HG02571 (cell line): ENCODE measurements around the gene PCDHA1.

Experiments used
- ATAC-seq: cut with Tn5 transposase; IDR thresholded peaks from one replicate; pipeline ENCODE4 v1.9.1; 2021; ENCODE audit warnings: mild to moderate bottlenecking, moderate library complexity; ENCODE audit not compliant: unreplicated experiment

The PCDHA1 gene

DNA sequence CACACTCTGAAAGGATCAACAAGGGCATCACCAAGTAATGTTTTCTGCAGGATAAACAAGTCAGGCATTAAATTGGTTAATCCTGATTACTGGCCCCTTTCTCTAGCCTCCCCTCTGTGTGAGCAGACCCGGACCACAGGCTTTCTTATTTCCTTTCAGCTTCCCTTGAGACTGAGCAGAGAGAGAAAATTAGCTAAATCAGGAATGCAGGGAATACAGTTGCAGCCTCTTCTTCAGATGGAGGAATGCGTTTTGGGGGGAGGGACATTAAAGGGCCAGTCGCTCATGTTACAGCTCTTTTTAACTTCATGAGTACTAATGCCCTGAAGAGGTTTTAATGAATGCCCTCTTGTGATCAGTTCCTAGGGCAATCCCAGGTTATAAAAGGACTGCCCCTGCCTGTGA lies 200.2 kb downstream of the PCDHA1 start:
- ATAC-seq, result no peak

DNA sequence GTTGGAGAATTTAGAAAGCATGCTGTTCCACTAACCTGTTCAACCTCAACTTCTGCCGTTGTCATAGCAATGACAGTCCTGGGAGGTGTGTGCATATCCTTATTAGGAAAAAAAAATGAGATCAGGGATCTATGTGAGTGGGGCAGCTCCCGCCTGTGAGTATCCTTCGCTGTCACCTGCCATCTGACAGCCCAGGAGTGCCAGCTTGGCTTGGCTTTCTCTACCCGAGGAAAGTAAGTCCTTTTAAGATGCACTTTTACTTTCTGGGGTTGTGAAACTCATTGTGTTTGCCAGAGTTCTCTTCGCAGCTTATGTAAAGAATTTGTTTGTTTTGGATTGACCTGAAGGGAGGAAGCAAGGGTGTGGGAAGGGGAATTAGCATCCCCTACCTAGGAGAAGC lies 202.2 kb downstream of the PCDHA1 start:
- ATAC-seq, result no peak

DNA sequence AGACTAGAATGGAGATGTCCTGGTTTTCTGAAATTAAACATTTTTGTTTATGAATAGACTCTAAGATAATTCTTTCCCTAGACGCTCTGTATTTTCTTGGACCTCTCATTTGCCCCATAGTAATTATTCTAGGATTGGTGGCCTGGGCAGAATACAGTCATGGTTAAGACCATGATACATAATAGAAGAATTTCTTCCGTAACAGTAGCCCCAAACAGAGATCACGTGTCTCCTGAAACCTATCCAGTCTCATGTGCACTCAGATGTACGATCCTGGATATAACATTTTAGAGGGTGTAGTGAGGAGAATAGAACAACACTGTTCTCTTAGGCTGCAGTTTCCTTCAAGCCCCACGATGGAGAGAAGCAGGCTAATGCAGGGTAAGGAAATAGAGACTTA lies 202.7 kb downstream of the PCDHA1 start:
- ATAC-seq, result no peak

DNA sequence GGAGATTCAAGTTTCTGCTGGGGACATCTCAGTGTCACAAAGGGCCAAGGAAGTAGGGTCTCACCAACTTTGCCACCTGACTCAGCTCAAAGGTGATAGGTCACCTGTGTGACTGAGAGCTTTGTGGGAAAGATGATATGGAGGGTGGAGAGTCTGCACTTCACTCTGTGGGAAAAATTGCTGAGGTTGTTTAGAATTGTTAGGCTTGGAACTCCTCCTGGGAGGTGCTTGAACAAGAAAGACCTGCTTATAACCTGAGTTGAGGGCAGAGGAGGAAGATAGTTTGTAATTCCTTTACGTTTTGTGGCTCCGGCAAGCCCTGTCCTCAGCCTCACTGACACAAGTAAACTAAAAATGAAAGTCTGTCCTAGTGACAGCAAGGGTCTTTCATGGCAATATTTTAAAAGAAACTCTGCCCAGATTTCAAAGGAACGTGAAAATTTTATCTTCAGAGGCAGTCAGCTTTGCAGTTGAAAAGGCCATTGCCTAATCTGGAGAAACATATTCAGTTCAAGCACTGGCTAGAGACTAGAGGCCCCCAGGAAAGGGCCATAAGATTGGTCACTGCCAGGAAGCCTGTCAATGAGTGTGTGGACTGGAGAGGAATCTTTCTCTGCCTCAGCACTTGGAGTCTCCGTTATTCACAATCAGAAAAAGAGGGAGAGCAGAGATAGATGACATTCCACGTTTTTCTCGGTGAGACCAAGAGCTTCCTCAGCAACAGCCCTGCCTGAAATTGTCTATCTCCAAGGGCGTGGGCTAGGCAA lies 203.5 kb downstream of the PCDHA1 start:
- no peak for ATAC-seq

DNA sequence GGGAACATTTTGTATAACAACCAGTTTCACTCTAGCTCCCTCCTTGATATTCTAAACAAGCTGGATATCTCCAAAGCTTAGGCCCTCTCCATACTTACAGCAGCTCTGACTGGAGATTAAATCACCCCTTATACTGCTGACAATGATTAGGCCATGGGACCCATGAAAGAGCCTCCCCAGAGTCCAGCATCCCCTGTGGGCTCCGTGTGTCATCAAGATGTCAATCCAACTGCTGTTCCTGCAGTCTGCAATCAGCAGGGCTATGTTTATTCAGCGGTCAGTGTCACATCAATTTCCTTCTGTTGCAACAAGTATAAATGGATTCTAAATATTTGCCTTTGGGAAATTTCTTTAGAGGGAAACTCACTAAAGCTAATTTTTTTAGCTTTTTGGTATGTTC lies 206.9 kb downstream of the PCDHA1 start:
- ATAC-seq, result no peak

DNA sequence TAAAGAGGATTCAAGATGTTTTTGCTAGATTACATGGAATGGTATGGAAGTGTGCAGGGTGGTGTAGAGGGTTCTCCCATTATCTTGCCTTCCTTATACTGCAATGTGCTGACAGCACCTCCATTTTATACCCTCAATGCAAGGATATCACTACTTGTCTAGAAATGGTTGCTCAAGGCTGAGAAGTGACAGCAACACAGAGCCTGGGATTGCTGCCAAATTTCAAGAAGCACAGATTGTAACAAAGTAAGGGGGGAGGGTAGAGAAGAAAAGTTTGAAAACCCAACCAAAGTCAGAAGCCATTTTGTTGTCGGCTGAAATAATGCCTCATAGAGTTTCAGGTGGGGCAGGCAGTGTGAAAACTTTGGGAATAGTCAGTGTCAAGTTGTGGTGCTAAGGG lies 210.1 kb downstream of the PCDHA1 start:
- ATAC-seq, result no peak

DNA sequence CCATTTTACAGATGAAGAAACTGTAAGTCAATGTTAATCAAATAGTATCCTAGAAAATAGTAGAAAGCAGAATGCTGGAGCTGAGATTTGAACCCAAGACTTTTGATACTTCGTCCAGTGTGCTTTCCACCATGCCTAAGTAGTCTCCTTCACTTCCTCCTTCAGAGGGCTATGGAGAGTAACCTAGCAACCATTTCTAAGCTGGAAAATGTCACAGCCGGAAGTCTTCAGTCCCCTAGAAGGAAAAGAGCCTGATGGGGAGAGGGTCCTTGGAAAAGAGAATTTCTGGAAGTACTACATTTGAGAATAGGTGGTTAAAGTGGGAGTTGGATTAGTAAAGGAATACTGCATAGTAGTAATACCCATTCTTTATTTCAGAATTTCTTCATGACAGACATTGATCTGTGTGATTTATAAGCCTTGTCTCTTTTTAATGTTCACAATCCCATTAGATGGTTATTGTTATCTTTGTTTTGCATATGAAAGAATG lies 213.0 kb downstream of the PCDHA1 start:
- ATAC-seq, result no peak

DNA sequence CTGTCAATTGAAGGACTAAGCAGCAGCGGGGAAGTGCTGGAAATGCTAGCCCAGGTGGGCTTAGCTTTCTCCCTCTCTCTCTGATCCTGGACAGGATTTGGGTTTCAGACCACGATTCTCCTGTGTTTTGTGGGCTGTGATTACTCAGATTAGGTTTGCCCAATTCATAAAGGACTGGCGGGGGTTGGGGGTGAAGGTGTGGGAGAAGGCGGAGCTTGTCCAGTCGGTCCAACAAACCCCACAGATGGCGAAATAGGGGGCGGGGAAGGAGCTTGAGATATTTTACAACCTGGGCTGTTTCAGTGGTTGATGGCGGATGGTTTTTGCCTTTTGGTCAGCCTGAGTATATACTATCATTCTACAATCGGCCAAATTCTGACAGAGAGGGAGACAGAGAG lies 215.5 kb downstream of the PCDHA1 start:
- no peak for ATAC-seq

DNA sequence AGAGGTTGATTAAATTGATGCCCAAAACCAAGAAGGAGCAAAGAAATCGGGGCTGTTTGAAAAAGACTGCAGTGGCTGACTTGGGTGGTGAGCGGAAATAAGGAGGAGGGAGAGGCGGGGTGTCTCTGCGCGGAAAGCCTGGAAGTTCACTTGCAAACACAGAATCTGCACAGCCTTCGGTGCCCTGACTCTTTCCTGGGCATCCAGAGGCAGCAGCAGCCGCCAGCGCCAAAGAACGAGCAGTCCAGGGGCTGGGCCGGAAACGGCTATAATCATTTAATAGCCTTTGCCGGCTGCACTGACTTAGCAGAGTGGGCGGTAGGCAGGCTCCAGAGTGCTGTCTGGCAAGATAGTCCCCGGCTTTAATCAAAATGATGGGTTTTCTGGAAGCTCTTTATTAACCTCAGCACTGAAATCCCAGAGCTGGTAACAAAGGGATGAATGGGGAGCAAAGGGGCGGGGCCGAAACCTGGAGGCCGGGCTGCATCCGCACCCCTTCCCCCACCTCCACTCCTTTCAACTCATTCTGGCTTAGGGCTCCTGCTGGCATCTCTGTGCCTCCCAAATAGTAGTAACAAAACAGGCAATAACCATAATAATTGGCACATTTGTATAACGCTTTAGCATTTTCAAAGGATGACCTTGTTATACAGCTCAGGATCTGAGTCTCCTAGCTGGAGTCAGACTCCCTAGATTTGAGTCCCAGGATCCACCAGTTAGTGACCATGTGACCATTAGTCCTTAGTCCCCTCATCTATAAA lies 216.1 kb downstream of the PCDHA1 start:
- ATAC-seq, result no peak

DNA sequence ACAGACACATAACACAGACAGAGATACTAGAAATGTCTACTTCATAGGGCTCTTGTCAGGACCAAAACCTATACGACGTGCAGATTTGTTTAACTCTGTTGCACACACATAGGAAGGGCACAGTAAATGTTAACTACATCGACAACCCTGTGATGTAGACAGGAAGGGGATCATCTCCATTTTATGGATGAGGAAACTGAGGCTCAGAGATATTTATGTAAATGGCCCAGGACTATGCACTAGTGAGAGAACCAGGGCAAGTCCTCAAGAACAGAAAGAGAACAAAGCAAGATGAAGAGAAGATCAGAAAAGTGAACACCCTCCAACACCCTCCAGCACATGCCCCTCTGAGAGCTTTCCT lies 216.6 kb downstream of the PCDHA1 start:
- no peak for ATAC-seq

DNA sequence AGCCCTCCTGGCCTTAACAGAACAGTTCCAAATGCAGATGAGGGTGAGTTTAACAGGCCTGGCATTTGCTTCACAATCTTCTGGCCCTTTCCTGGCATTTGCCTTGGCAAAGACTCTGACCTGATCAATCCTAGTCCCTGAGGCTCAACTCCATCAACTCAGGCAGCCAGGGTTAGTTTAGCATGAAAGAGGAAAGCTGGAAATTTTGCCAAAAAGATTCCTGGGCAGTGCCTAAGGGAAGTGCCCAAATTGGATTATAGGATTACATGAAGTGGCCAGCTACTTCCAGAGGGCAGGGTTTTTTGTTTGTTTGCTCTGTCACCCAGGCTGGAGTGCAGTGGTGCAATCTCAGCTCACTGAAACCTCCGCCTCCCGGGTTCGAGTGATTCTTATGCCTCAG lies 217.1 kb downstream of the PCDHA1 start:
- no peak for ATAC-seq

DNA sequence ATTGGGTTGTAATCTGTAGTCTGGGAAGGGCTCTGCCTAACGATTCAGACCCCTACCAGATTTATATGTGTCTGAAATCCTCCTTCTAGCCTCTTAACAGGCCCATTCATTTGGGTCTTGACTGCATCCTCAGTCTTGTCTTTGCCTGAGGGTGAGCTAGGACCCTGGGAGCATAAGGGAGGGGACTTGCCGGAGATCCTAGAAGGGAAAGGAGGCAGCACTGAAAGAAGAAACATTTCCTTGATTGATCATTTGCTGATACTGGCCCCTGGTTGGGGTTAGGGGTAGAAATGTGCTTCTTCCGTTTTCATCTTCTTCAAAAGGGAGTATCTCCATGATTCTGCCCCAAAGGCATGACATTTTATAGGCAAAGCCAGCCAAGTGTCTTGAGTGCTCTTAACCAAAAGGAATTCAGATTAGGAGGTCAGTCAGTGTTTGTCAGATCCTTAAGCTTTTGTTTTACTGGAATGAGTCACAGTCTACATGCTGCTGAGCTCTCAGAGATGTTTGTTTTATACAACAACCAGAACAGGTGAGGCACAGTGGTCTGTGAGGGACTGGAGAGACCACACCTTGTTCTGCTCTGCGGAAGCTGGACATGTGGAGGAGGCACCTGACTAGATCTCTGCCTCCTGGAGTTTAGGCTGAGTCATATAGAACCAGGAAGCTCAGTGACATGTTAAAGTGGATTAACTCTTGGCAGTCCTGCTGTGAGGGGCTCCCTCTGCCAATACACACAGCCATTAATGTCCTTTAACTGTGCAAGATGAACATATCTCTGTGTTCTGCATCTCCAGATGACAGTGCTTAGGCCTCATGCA lies 218.1 kb downstream of the PCDHA1 start:
- ATAC-seq, result no peak

DNA sequence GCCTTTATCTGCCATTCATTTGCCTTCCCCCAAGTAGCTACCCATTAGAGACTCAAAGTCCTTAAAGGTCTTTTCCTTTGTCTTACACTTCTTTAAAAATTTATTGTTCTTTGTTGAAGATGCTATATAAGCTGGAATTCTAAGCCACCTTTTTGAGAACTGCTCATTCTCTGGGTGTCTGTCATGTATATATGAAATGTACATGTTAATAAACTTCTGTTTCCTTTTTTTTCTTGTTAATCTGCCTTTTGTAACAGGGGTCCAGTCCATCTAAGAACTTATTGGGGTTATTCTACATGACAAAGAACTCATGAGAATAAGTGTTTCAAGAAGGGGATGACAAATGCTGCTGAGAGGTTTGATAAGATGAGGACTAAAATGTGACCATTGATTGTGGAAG lies 221.9 kb downstream of the PCDHA1 start:
- ATAC-seq, result no peak

DNA sequence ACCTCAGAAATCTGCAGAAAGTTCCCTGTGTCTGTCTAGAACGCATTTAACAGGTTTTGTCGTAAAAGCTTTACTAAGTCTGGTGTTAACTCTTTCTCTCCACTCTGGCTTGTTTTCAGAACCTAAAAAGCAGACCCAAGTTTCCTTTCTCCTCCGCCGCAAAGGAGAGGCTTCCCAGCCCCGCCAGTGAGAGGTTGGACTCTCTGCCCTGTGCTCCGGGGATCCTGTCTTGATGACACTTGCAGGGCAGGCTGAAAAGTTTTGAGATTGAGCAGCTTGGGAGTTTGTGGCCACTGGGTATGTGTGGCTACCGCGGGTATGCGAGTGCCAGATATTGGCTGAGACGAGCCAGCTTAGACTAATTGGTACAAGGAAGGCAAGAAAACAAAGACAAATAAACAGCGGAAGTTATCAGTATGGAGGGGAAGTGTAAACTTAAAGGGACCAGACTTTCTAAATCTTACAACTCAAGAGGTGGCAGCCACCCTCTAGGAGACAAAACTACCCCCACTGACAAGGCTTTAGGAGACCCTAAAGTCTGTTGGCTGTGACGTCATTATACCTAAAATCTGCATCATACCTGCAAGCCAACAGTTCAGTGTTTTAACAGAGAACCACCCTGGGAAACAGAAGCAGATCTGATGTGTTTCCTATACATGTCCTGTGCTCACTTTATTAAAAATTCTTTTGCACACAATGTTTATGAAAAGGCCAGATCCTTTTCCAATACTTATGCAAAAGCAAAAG lies 224.3 kb downstream of the PCDHA1 start:
- ATAC-seq, result no peak

DNA sequence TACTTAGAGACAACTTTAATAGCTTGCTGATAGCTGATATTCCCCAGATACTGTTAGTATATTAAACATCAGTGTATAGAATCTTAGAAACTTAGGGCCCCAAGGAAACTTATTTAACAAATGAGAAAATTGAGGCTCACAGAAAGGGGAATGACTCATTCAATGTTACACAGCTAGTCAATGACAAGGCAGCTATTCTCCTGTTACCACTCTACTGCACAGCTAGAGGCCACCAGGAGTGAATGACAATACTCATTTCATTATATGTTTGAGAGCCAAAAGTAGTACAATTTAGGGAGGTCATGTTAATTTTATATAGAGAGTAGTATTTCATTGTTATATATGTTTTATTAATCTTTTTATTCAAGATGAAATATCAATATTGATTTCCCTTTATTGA lies 232.0 kb downstream of the PCDHA1 start:
- ATAC-seq, result no peak

DNA sequence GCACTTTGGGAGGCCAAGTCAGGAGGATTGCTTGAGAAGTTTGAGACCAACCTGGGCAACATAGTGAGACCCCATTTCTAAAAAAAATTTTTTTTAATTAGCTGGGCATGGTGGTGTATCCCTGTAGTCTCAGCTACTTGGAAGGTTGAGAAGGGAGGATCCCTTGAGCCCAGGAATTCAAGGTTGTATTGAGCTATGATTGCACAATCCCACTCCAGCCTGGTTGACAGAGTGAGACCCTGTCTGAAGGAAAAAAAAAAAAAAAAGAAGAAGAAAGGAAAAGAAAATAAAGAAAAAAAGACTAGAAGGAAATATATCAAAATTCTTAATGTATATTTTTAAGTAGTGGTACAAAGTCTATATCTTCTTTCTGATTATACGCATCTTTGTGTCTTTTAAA lies 236.4 kb downstream of the PCDHA1 start:
- no peak for ATAC-seq

DNA sequence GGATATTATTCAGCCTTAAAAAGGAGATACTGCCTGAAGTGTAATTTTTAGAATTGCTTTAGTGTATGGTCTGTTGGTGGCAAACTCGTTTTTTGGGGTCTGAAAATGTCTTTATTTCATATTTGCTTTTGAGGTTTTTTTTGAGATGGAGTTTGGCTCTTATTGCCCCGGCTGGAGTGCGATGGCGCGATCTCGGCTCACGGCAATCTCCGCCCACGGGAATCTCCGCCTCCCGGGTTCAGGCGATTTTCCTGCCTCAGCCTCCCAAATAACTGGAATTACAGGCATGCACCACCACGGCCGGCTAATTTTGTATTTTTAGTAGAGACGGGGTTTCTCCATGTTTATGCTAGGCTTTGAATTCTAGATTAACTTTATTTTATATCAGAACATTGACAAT lies 245.1 kb downstream of the PCDHA1 start:
- ATAC-seq, result no peak

DNA sequence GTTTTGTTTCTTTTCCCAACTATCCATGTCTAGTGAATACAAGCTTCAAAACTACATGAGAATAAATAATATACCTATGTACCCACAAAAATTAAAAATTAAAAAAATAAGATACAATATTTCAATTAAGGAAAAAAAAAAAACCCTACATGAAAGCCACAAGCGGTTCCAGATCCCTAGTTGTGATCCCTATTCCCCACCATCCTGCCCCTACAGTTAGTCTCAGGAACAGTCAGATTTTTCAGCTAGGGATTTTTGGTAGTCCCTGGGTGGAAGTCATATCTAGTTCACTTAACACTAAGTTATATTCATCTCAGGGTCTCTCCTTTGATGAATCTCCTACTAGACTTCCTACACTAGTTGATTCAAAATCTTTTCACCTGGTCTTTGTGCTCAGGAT lies 246.7 kb downstream of the PCDHA1 start:
- no peak for ATAC-seq

DNA sequence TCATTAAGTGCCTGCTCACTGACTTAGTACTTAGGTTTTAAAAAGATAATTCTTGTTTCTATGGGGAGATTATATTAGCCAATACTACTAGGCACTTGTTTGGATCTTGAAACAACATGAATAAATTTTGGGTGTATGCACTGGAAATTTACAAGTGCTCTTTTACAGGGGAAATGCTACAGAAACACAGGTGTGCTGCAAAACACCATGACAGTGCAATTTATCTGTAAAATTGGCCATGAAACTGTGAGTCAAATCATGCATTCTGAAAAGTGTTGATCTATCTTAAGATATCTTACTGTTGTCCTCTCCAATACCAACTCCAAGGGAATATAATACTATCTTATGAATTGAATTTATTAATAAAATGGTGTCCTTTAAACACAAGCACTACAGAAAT lies 253.1 kb downstream of the PCDHA1 start:
- ATAC-seq, result no peak

DNA sequence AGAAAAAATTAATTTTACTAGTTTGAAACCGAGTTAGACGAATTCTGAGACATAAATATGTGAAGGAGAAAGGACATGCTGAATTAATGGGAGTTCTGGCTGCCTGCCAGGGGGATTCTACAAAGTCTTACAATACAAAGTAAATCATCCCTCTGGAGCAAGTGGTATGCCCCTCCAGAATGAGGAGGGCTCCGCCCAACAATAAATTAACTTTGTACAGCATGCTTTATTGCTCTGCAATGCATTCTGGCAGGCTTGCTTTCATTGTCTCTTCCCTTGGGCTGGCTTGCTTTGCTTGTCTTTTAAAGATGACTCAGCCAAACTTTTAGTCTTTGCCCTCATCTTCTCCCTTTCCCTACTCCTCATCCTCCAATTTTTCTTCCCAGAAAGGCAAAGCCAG lies 253.6 kb downstream of the PCDHA1 start:
- ATAC-seq, result no peak
